ENCODE results near the gene SAP30L. TPM values are rescaled to one million over a fixed set of nuclear protein-coding genes. Genes with fewer than 3 reads are reported as not detected.

SAP30L gene
- total and polyA plus RNA-seq, 2 of the 13 experiments (the other 11 are each of a cell fraction or from before 2014, with no cell fraction given): 27.9 to 37.2 TPM

- TF ChIP-seq, protein P1, sequence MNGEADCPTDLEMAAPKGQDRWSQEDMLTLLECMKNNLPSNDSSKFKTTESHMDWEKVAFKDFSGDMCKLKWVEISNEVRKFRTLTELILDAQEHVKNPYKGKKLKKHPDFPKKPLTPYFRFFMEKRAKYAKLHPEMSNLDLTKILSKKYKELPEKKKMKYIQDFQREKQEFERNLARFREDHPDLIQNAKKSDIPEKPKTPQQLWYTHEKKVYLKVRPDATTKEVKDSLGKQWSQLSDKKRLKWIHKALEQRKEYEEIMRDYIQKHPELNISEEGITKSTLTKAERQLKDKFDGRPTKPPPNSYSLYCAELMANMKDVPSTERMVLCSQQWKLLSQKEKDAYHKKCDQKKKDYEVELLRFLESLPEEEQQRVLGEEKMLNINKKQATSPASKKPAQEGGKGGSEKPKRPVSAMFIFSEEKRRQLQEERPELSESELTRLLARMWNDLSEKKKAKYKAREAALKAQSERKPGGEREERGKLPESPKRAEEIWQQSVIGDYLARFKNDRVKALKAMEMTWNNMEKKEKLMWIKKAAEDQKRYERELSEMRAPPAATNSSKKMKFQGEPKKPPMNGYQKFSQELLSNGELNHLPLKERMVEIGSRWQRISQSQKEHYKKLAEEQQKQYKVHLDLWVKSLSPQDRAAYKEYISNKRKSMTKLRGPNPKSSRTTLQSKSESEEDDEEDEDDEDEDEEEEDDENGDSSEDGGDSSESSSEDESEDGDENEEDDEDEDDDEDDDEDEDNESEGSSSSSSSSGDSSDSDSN (CRISPR knock-in tag; IDR thresholded peaks at IDR 0.05): peak; percentile 46; the same call in 1 of the 2 replicates
- TF ChIP-seq, protein P2, sequence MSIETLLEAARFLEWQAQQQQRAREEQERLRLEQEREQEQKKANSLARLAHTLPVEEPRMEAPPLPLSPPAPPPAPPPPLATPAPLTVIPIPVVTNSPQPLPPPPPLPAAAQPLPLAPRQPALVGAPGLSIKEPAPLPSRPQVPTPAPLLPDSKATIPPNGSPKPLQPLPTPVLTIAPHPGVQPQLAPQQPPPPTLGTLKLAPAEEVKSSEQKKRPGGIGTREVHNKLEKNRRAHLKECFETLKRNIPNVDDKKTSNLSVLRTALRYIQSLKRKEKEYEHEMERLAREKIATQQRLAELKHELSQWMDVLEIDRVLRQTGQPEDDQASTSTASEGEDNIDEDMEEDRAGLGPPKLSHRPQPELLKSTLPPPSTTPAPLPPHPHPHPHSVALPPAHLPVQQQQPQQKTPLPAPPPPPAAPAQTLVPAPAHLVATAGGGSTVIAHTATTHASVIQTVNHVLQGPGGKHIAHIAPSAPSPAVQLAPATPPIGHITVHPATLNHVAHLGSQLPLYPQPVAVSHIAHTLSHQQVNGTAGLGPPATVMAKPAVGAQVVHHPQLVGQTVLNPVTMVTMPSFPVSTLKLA (IDR thresholded peaks at IDR 0.05): no peak
- TF ChIP-seq, protein P3, sequence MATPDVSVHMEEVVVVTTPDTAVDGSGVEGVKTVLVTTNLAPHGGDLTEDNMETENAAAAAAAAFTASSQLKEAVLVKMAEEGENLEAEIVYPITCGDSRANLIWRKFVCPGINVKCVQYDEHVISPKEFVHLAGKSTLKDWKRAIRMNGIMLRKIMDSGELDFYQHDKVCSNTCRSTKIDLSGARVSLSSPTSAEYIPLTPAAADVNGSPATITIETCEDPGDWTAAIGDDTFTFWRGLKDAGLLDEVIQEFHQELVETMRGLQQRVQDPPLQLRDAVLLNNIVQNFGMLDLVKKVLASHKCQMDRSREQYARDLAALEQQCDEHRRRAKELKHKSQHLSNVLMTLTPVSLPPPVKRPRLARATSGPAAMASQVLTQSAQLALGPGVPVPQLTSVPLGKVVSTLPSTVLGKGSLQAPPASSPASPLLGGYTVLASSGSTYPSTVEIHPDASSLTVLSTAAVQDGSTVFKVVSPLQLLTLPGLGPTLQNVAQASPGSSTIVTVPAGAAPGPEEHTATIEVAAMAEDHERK (CRISPR knock-in tag; IDR thresholded peaks at IDR 0.05; ENCODE audit: low read depth): no peak
- TF ChIP-seq PLRG1 (conservative IDR thresholded peaks at IDR 0.05): no peak
- TF ChIP-seq, protein P4, sequence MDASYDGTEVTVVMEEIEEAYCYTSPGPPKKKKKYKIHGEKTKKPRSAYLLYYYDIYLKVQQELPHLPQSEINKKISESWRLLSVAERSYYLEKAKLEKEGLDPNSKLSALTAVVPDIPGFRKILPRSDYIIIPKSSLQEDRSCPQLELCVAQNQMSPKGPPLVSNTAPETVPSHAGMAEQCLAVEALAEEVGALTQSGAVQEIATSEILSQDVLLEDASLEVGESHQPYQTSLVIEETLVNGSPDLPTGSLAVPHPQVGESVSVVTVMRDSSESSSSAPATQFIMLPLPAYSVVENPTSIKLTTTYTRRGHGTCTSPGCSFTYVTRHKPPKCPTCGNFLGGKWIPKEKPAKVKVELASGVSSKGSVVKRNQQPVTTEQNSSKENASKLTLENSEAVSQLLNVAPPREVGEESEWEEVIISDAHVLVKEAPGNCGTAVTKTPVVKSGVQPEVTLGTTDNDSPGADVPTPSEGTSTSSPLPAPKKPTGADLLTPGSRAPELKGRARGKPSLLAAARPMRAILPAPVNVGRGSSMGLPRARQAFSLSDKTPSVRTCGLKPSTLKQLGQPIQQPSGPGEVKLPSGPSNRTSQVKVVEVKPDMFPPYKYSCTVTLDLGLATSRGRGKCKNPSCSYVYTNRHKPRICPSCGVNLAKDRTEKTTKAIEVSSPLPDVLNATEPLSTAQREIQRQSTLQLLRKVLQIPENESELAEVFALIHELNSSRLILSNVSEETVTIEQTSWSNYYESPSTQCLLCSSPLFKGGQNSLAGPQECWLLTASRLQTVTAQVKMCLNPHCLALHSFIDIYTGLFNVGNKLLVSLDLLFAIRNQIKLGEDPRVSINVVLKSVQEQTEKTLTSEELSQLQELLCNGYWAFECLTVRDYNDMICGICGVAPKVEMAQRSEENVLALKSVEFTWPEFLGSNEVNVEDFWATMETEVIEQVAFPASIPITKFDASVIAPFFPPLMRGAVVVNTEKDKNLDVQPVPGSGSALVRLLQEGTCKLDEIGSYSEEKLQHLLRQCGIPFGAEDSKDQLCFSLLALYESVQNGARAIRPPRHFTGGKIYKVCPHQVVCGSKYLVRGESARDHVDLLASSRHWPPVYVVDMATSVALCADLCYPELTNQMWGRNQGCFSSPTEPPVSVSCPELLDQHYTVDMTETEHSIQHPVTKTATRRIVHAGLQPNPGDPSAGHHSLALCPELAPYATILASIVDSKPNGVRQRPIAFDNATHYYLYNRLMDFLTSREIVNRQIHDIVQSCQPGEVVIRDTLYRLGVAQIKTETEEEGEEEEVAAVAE (CRISPR knock-in tag; IDR thresholded peaks at IDR 0.05; ENCODE audit: borderline replicate concordance): no peak
- TF ChIP-seq ZNF382 (CRISPR knock-in tag; IDR thresholded peaks at IDR 0.05; ENCODE audit: borderline replicate concordance): no peak
- TF ChIP-seq HIVEP1 (CRISPR knock-in tag; IDR thresholded peaks at IDR 0.05): no peak
- TF ChIP-seq CC2D1A (CRISPR knock-in tag; IDR thresholded peaks at IDR 0.05): no peak
Measured at GRCh38 chr5:154475591-154476353, 30.0 kb downstream of the SAP30L start (continued).
